ENCODE measurements around the gene OXGR1. TPM values are rescaled to one million over a fixed set of nuclear protein-coding genes. Genes with fewer than 3 reads are reported as not detected.
A peak's percentile ranks its signal among the peaks of the same experiment; 100 is the strongest.
"Not testable (repeated sequence)": the region's sequence is repeated elsewhere in the genome, so short reads cannot be mapped to it uniquely, and the experiment has no call there.

OXGR1 gene
- total RNA-seq, 4 donors from 2014 or later = not detected

DNA sequence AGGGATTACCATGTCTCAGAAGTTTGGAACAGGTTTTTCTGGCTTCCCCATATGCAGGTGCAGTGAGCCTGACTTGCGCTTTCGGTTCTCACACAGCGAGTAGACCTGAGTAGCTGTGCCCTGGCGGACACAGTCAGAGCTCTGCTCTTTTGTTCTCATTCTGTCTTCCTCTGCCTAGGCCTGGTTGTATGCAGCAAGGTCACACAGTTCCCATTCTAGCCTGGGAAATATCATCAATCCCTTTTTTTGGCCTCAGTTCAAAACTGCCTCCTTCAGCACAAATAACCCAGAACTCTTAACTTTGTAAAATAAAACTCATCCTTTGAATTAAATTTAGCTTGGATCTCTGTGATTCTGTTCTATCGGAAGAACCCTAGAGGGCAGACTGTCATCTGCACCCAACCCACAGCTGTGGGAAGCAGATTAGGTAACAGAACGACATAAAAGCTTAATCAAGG is 10.2 kb downstream of the OXGR1 start:
- TF ChIP-seq CTCF (IDR thresholded peaks at IDR 0.05) = peak in 3 of 5 experiments; percentile 11 to 28 (median 21)
- TF ChIP-seq POLR2A (IDR thresholded peaks at IDR 0.05) = no peak
- TF ChIP-seq EP300 (IDR thresholded peaks at IDR 0.05) = peak in 1 of 2 donors; percentile 54
- no peaks in the 10 kb centered on the region for H3K27me3 ChIP-seq
- no peaks in the 10 kb centered on the region for H3K36me3 ChIP-seq
- H3K27ac ChIP-seq = peak overlapping the region in 2 of 4 donors; percentile 49 to 70
- H3K9me3 ChIP-seq = peaks cover 0 to 8% (median 0%) of the 10 kb centered on the region in 4 donors
- 25 to 26% methylated on average over 6 of the region's 6 CpGs for WGBS, 2 donors
- H3K4me1 ChIP-seq = peaks cover 0 to 23% (median 0%) of the 10 kb centered on the region in 4 donors
- H3K4me3 ChIP-seq = peak overlapping the region in 1 of 4 donors; percentile 20
- peak in 1 of 2 donors; percentile 20 for DNase-seq (ENCODE audit: low spot score in 2 of 2)

DNA sequence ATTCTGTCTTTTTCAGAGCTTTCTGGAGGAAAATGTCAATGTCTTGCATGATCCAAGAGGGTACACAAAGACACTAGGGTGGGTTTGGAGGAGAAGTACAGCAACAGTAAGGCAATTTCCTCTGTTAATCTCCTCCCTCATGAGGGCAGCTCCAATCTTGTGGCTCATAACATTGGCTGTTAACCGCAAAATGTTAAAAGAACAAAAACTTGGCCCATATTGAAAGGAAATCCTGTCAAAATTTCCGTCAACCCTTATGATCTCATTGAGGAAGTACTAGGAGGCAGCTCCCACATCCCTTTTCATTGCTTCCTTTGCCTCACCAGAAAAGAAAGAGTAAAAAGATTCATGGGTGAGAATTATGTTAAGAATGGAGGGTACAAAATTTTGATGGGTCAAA is 11.6 kb downstream of the OXGR1 start:
- 15 to 23% methylated on average over 2 of the region's 2 CpGs for WGBS, 2 donors
- Histone ChIP-seq H3K27ac (peak overlapping the region in 2 of 4 donors; percentile 49 to 60), H3K4me1 (peaks cover 0 to 23% (median 0%) of the 10 kb centered on the region in 4 donors), H3K36me3 (no peaks in the 10 kb centered on the region), H3K4me3 (no peak overlapping the region), H3K27me3 (no peaks in the 10 kb centered on the region), H3K9me3 (peaks cover 0 to 8% (median 0%) of the 10 kb centered on the region in 4 donors)
- peak in 1 of 2 donors; percentile 11 for DNase-seq (ENCODE audit: low spot score in 2 of 2)
- TF ChIP-seq EP300 (IDR thresholded peaks at IDR 0.05) = peak in 1 of 2 donors; percentile 82
- no peak for TF ChIP-seq POLR2A (IDR thresholded peaks at IDR 0.05)
- TF ChIP-seq CTCF (IDR thresholded peaks at IDR 0.05) = no peak

- Histone ChIP-seq H3K4me1 (peaks cover 0 to 23% (median 0%) of the 10 kb centered on the region in 4 donors), H3K9me3 (peaks cover 0 to 23% (median 0%) of the 10 kb centered on the region in 4 donors)
- not testable (repeated sequence) for DNase-seq (ENCODE audit: low spot score in 2 of 2); H3K27ac ChIP-seq; H3K4me3 ChIP-seq; H3K36me3 ChIP-seq; H3K27me3 ChIP-seq
- WGBS, 2 donors = 83 to 100% methylated on average over 1 of the region's 1 CpG
Observed at GRCh38 chr13:96979861-96980260, 14.4 kb downstream of the OXGR1 start.

DNA sequence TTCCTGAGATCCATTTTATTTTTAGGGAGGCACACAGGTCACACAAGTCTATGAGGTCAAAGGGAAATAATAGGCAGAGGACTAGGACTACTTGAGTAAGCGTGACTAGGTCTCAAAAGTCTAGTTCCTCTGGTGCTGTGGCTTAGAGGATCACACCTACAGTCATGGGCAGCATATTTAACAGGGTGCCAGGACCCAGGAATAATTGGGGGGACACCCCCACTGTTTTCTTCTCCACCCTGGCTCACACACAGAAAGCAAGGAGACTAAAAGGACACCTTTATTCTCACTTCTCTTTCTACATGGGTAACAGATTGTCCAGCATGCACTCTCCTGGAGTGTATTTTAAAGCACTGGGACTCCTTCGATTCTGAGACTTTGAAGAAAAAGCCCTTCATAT is 26.2 kb downstream of the OXGR1 start:
- TF ChIP-seq CTCF (IDR thresholded peaks at IDR 0.05) (no peak), POLR2A (IDR thresholded peaks at IDR 0.05) (no peak), EP300 (IDR thresholded peaks at IDR 0.05) (no peak)
- DNase-seq (ENCODE audit: low spot score in 2 of 2) = no peak
- H3K4me3 ChIP-seq = no peak overlapping the region
- H3K27ac ChIP-seq = no peak overlapping the region
- no peaks in the 10 kb centered on the region for H3K4me1 ChIP-seq
- 86 to 94% methylated on average over 2 of the region's 2 CpGs for WGBS, 2 donors
- H3K9me3 ChIP-seq = peaks cover 0 to 61% (median 11%) of the 10 kb centered on the region in 4 donors
- no peaks in the 10 kb centered on the region for H3K27me3 ChIP-seq
- H3K36me3 ChIP-seq = no peaks in the 10 kb centered on the region

DNA sequence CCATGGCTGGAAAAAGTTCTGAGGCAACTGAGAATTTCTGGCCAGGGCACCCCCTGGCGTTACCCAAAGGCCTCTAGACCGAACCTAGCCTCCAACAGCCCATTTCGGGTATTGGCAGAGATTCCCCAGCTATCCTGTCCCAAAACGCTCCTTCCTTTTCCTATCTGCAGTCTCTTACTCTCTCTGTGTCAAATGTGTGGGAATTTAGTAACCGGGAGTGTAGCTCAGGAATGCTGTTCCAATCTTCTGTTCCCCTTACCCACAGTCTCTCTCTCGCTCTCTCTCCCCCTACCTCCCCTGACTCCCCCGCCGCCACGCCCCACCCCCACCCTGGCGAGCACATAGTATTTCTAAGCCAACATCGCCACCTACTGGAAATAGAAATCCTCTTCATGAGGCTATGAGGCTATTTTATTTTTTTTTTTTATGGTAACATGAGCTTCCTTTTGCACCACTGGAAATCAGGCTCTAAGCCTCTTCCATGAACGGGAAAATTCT is 27.0 kb downstream of the OXGR1 start:
- H3K4me3 ChIP-seq = no peak overlapping the region
- H3K9me3 ChIP-seq = peaks cover 0 to 61% (median 11%) of the 10 kb centered on the region in 4 donors
- WGBS, 2 donors = 85 to 87% methylated on average over 12 of the region's 12 CpGs
- no peaks in the 10 kb centered on the region for H3K4me1 ChIP-seq
- no peak for DNase-seq (ENCODE audit: low spot score in 2 of 2)
- no peak overlapping the region for H3K27ac ChIP-seq
- no peaks in the 10 kb centered on the region for H3K36me3 ChIP-seq
- TF ChIP-seq EP300 (IDR thresholded peaks at IDR 0.05) (no peak), CTCF (IDR thresholded peaks at IDR 0.05) (no peak), POLR2A (IDR thresholded peaks at IDR 0.05) (no peak)
- no peaks in the 10 kb centered on the region for H3K27me3 ChIP-seq
